HG03439 (cell line): ENCODE data around the gene FRMPD2.
"Not testable (repeated sequence)": the region's sequence is repeated elsewhere in the genome, so short reads cannot be mapped to it uniquely, and the experiment has no call there.

Experiments used
- ATAC-seq: cut with Tn5 transposase; IDR thresholded peaks from one replicate; pipeline ENCODE4 v1.9.1; 2021; ENCODE audit warnings: mild to moderate bottlenecking, moderate library complexity; ENCODE audit not compliant: unreplicated experiment

FRMPD2 gene

GRCh38 chr10:48143721-48144642 lies 130.5 kb downstream of the FRMPD2 start:
- not testable (repeated sequence) for ATAC-seq

GRCh38 chr10:48140949-48141348 lies 133.5 kb downstream of the FRMPD2 start:
- ATAC-seq: not testable (repeated sequence)

- not testable (repeated sequence) for ATAC-seq
Measured at GRCh38 chr10:48139953-48140850, 134.3 kb downstream of the FRMPD2 start.

GRCh38 chr10:48128954-48129353 lies 145.5 kb downstream of the FRMPD2 start:
- ATAC-seq: not testable (repeated sequence)

GRCh38 chr10:48126251-48126650 lies 148.2 kb downstream of the FRMPD2 start:
- not testable (repeated sequence) for ATAC-seq

- not testable (repeated sequence) for ATAC-seq
Measured at GRCh38 chr10:48125631-48126030, 148.9 kb downstream of the FRMPD2 start.

GRCh38 chr10:48122618-48123017 lies 151.9 kb downstream of the FRMPD2 start:
- ATAC-seq: not testable (repeated sequence)

- not testable (repeated sequence) for ATAC-seq
Measured at GRCh38 chr10:48110277-48110676, 164.2 kb downstream of the FRMPD2 start.
